Adrenal gland (tissue), 5 donors: ENCODE results near the gene UBE2D1.

Experiments used
- POLR2A ChIP-seq, 2 donors: fragments of 450-650 bp; IDR thresholded peaks; one replicate each; pipeline ENCODE4 v1.6.1; 2017; ENCODE audit warnings: antibody characterized with exemption in 2 of 2, mild to moderate bottlenecking in 2 of 2, moderate library complexity in 1 of 2
- TF ChIP-seq, protein P1 (sequence below), 6 experiments: fragments of 450-650 bp in 4 of 6; fragments of 200-600 bp in 2 of 6; sonication (generic) in 1 of 6; IDR thresholded peaks; 1 replicate in 5 of 6; 2 replicates in 1 of 6; pipeline versions ENCODE4 v1.5.1 to v1.8.0; 2016 to 2021; ENCODE audit warnings: antibody characterized with exemption in 6 of 6, mild to moderate bottlenecking in 2 of 6, moderate library complexity in 1 of 6
- donor health status: DM: no; HTN: no; CAD: no.

DNA sequence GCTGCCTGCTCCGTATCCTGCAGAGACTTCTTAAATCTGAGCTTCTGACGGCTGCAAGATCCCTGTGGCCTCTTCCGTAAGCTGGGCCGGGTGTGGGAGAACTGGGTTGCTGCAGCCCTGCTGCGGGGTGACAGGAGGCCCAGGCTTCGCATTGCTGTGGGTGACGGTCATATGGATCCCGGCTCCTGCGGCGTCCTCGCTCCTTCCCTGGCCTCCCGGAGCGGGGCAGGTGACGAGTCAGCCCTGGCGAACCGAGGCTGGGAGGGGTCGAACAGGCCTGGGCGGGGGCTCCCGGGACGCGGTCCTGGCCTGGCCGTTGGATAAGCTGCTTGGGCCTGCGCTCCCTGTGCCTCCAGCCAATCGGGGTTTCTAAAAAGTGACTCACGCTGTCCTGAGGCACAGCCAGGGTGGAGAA is 7.8 kb upstream of the UBE2D1 start:
- TF ChIP-seq POLR2A (IDR thresholded peaks at IDR 0.05): no peak
- TF ChIP-seq, protein P1, sequence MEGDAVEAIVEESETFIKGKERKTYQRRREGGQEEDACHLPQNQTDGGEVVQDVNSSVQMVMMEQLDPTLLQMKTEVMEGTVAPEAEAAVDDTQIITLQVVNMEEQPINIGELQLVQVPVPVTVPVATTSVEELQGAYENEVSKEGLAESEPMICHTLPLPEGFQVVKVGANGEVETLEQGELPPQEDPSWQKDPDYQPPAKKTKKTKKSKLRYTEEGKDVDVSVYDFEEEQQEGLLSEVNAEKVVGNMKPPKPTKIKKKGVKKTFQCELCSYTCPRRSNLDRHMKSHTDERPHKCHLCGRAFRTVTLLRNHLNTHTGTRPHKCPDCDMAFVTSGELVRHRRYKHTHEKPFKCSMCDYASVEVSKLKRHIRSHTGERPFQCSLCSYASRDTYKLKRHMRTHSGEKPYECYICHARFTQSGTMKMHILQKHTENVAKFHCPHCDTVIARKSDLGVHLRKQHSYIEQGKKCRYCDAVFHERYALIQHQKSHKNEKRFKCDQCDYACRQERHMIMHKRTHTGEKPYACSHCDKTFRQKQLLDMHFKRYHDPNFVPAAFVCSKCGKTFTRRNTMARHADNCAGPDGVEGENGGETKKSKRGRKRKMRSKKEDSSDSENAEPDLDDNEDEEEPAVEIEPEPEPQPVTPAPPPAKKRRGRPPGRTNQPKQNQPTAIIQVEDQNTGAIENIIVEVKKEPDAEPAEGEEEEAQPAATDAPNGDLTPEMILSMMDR (IDR thresholded peaks at IDR 0.05): no peak
